Measurements from ENCODE around the gene UGT2B7. TPM values are rescaled to one million over a fixed set of nuclear protein-coding genes. Genes with fewer than 3 reads are reported as not detected.

UGT2B7 gene
- total RNA-seq, 1 experiment from 2014 or later, result not detected

- Histone ChIP-seq H3K36me3 (ENCODE audit: low read depth, low read length) (no peaks in the 10 kb centered on the region), H3K79me2 (ENCODE audit: low read length) (no peaks in the 10 kb centered on the region), H3K9ac (ENCODE audit: low read length) (no peak overlapping the region), H3K9me3 (ENCODE audit: low read length) (no peaks in the 10 kb centered on the region), H3K4me3 (ENCODE audit: low read length) (no peak overlapping the region), H3K4me2 (ENCODE audit: low read length) (no peak overlapping the region), H3K4me1 (ENCODE audit: insufficient read depth, low read length) (peaks cover 6% of the 10 kb centered on the region; the same call in 1 of the 2 replicates), H4K20me1 (ENCODE audit: low read length) (no peaks in the 10 kb centered on the region), H3F3A (ENCODE audit: low read length, unreplicated experiment) (no peaks in the 10 kb centered on the region), H3K9me2 (replicated peaks; ENCODE audit: low read length) (no peaks in the 10 kb centered on the region), H3K27me3 (ENCODE audit: low read length) (no peaks in the 10 kb centered on the region), H2AFZ (ENCODE audit: low read length) (no peak overlapping the region), H3K27ac (ENCODE audit: low read length) (no peak overlapping the region)
- TF ChIP-seq EZH2phosphoT487 (IDR thresholded peaks at IDR 0.05; ENCODE audit: borderline replicate concordance, low read length) (no peak), CTCF (conservative IDR thresholded peaks at IDR 0.05; ENCODE audit: low read depth, low read length) (peak; percentile 56)
- POLR2A ChIA-PET (ENCODE audit: unreplicated experiment), result no interaction called here
- ATAC-seq (peak; percentile 38; the same call in 1 of the 2 replicates), DNase-seq (peak; percentile 39)
- CTCF ChIA-PET, result interaction anchor here (0.6 to 0.8 kb wide), 3 partner anchors 109 to 759 kb away, joined by 3 to 4 read pairs (median 3); no protein-coding TSS in a partner anchor
- no TSS peak for BruUV-seq (replicated peaks)
- intact Hi-C loops (cut with micrococcal nuclease), result no loop called here
Observed at GRCh38 chr4:69060651-69061308, 35.5 kb upstream of the UGT2B7 start.

- Histone ChIP-seq H3K4me3 (ENCODE audit: low read length) (no peak overlapping the region), H2AFZ (ENCODE audit: low read length) (no peak overlapping the region), H3K4me1 (ENCODE audit: insufficient read depth, low read length) (no peaks in the 10 kb centered on the region), H3K27ac (ENCODE audit: low read length) (no peak overlapping the region), H3K9me3 (ENCODE audit: low read length) (no peaks in the 10 kb centered on the region), H3K9me2 (replicated peaks; ENCODE audit: low read length) (no peaks in the 10 kb centered on the region), H3K79me2 (ENCODE audit: low read length) (no peaks in the 10 kb centered on the region), H4K20me1 (ENCODE audit: low read length) (no peaks in the 10 kb centered on the region), H3F3A (ENCODE audit: low read length, unreplicated experiment) (no peaks in the 10 kb centered on the region), H3K9ac (ENCODE audit: low read length) (no peak overlapping the region), H3K27me3 (ENCODE audit: low read length) (no peaks in the 10 kb centered on the region), H3K36me3 (ENCODE audit: low read depth, low read length) (no peaks in the 10 kb centered on the region), H3K4me2 (ENCODE audit: low read length) (no peak overlapping the region)
- no peak for ATAC-seq
- CTCF ChIA-PET, result no interaction called here
- POLR2A ChIA-PET (ENCODE audit: unreplicated experiment), result no interaction called here
- BruUV-seq (replicated peaks), result no TSS peak
- TF ChIP-seq EZH2phosphoT487 (IDR thresholded peaks at IDR 0.05; ENCODE audit: borderline replicate concordance, low read length), result no peak
- no peak for TF ChIP-seq EZH2 (IDR thresholded peaks at IDR 0.05; ENCODE audit: low read length, unreplicated experiment)
- no peak for TF ChIP-seq CTCF (conservative IDR thresholded peaks at IDR 0.05; ENCODE audit: low read depth, low read length)
- DNase-seq, result no peak
- intact Hi-C loops (cut with micrococcal nuclease), result no loop called here
Observed at GRCh38 chr4:69064391-69064790, 31.9 kb upstream of the UGT2B7 start.

GRCh38 chr4:69066945-69067344, 29.3 kb upstream of the UGT2B7 start:
- POLR2A ChIA-PET (ENCODE audit: unreplicated experiment), result no interaction called here
- ATAC-seq, result no peak
- Histone ChIP-seq H3K27me3 (ENCODE audit: low read length) (no peaks in the 10 kb centered on the region), H3K9ac (ENCODE audit: low read length) (no peak overlapping the region), H3K36me3 (ENCODE audit: low read depth, low read length) (no peaks in the 10 kb centered on the region), H3K4me3 (ENCODE audit: low read length) (no peak overlapping the region), H3K79me2 (ENCODE audit: low read length) (no peaks in the 10 kb centered on the region), H3K4me2 (ENCODE audit: low read length) (no peak overlapping the region), H3K9me2 (replicated peaks; ENCODE audit: low read length) (no peaks in the 10 kb centered on the region), H3F3A (ENCODE audit: low read length, unreplicated experiment) (no peaks in the 10 kb centered on the region), H2AFZ (ENCODE audit: low read length) (no peak overlapping the region), H3K4me1 (ENCODE audit: insufficient read depth, low read length) (no peaks in the 10 kb centered on the region), H4K20me1 (ENCODE audit: low read length) (no peaks in the 10 kb centered on the region), H3K9me3 (ENCODE audit: low read length) (no peaks in the 10 kb centered on the region), H3K27ac (ENCODE audit: low read length) (no peak overlapping the region)
- intact Hi-C loops (cut with micrococcal nuclease), result no loop called here
- TF ChIP-seq EZH2phosphoT487 (IDR thresholded peaks at IDR 0.05; ENCODE audit: borderline replicate concordance, low read length), result no peak
- TF ChIP-seq EZH2 (IDR thresholded peaks at IDR 0.05; ENCODE audit: low read length, unreplicated experiment), result no peak
- TF ChIP-seq CTCF (conservative IDR thresholded peaks at IDR 0.05; ENCODE audit: low read depth, low read length), result no peak
- no TSS peak for BruUV-seq (replicated peaks)
- CTCF ChIA-PET, result no interaction called here
- DNase-seq, result no peak

Data from PC-3 (cell line).